ENCODE measurements around the gene FSHR.

Gene FSHR, protein sequence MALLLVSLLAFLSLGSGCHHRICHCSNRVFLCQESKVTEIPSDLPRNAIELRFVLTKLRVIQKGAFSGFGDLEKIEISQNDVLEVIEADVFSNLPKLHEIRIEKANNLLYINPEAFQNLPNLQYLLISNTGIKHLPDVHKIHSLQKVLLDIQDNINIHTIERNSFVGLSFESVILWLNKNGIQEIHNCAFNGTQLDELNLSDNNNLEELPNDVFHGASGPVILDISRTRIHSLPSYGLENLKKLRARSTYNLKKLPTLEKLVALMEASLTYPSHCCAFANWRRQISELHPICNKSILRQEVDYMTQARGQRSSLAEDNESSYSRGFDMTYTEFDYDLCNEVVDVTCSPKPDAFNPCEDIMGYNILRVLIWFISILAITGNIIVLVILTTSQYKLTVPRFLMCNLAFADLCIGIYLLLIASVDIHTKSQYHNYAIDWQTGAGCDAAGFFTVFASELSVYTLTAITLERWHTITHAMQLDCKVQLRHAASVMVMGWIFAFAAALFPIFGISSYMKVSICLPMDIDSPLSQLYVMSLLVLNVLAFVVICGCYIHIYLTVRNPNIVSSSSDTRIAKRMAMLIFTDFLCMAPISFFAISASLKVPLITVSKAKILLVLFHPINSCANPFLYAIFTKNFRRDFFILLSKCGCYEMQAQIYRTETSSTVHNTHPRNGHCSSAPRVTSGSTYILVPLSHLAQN

GRCh38 chr2:49154140-49154539 is at the start of gene FSHR:
TSS of gene FSHR (minus strand) at chr2:49154515. CDS start at chr2:49154417, 98 bp downstream.
- no peak for DNase-seq (ENCODE audit: low read depth)

- DNase-seq (ENCODE audit: low read depth) = no peak
These were observed 45.0 kb upstream of the FSHR start for GRCh38 chr2:49199266-49199665.

DNA sequence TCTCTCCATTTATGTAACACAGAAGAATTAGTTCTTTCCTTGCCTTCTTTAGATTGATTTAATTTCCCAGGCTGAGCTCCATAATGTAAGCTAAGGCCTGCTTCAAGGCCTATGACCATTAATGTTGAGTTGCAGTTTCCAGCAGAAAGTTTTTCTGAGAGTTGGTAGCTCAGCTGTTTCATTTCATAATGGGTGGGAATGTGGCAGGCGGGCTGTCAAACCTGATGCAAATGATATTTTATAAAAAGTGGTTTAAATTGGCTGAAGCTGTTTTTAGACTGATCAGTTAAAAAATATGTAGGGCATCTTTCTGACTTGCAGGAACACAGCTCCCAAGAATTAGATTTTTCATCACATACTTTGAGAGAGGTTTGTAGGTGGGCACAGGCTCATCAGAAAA is 40.4 kb upstream of the FSHR start:
- no peak for DNase-seq (ENCODE audit: low read depth)

- DNase-seq (ENCODE audit: low read depth) = no peak
These were observed 37.7 kb upstream of the FSHR start for GRCh38 chr2:49192036-49192435.

GRCh38 chr2:49189512-49190225 is 35.4 kb upstream of the FSHR start:
- no peak for DNase-seq (ENCODE audit: low read depth)

DNA sequence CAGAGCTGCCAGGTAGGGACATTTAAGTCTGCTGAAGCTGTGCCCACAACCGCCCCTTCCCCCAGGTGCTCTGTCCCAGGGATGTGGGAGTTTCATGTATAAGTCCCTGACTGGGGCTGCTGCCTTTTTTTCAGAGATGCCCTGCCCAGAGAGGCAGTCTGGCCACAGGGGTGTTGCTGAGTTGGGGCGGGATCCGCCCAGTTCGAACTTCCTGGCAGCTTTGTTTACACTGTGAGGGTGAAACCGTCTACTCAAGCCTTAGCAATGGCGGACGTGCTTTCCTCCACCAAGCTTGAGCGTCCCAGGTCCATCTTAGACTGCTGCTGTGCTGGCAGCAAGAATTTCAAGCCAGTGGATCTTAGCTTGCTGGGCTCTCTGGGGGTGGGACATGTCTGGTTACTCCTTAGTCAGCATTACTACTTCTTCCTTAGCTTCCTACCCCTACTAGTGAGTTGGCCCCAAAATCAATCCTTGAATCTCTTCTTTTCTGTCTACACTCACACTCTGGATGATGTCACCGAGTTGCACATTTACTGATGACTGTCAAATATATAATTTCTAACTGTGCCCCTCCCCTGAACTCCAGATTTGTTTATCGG is 31.8 kb upstream of the FSHR start:
- no peak for DNase-seq (ENCODE audit: low read depth)

GRCh38 chr2:49178656-49179055 is 24.3 kb upstream of the FSHR start:
- no peak for DNase-seq (ENCODE audit: low read depth)

- no peak for DNase-seq (ENCODE audit: low read depth)
These were observed 22.9 kb upstream of the FSHR start for GRCh38 chr2:49177194-49177593.

GRCh38 chr2:49175831-49176230 is 21.5 kb upstream of the FSHR start:
- DNase-seq (ENCODE audit: low read depth) = no peak

GRCh38 chr2:49174750-49175149 is 20.4 kb upstream of the FSHR start:
- DNase-seq (ENCODE audit: low read depth) = no peak

DNA sequence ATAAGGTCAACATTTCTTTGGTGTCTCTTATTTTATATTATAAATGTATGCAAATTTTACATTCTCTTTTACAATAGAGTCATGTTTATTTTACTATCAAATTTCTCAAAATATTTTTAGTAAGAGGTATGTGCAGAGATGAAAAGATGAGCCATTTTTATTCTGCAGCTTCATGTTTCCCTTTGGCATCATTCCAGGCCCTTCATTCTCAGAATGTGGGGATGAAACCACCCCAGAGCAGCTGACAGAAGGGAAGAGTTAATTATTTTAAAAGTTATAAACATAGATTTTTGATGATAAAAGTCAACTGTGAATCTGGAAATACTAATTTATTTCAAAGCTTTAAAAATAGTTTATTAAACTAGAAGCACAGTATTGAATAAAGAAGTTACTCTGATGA is 12.8 kb upstream of the FSHR start:
- no peak for DNase-seq (ENCODE audit: low read depth)

DNA sequence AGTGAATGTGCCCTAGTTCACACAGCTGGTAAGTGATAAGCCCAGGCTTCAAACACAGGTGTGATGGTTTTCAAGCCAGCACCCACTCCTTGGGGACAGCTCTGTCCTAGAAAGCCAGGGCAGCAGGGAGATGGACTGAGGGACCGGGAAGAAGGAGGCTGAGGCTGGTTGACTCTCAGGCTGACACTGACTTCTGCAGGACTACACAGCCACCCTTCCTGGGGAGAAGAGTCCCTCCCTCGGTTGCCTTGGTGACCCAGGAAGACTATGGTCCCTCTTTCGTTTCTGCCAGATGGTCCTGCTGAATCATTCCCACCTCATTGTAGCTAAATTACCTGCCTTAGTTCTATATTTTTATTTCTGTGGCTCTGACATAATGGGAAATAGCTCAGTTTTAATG is 11.3 kb upstream of the FSHR start:
- no peak for DNase-seq (ENCODE audit: low read depth)

DNA sequence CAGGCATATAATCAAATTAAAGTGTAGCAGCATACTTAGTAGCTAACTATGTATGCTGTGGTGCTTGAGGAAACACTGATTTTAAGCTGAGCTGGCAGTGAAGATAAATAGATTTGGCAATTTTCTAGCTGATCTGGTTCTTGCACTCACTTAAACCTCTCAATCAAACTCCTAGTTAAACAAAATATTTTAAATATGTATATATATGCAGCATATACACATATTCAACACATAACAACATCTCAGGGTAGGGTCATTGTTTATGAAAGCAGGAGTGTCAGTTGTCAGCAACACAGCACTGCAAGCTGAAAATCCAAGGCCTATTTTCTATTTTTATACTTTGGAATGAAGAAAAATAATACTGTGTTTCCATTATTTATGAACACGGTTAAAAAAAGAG is 10.4 kb upstream of the FSHR start:
- no peak for DNase-seq (ENCODE audit: low read depth)

DNA sequence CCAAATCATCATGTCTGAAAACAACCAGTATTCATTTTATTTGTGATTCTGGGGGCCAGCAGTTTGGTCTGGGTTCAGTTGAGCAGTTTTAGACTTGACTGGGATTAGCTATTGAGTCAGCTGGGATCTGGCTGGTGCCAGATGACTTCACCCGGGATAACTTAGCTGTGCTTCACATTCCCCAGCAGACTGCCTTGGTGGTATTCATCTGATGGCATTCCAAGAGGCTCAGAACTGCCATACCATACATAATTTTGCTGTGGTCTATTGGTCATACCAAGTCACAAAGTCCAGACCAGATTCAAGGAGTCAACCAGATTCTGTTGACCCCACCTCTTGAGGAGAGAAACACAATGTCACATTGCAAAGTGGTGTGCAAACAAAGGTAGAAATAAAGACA is 7.8 kb upstream of the FSHR start:
- DNase-seq (ENCODE audit: low read depth) = no peak

DNA sequence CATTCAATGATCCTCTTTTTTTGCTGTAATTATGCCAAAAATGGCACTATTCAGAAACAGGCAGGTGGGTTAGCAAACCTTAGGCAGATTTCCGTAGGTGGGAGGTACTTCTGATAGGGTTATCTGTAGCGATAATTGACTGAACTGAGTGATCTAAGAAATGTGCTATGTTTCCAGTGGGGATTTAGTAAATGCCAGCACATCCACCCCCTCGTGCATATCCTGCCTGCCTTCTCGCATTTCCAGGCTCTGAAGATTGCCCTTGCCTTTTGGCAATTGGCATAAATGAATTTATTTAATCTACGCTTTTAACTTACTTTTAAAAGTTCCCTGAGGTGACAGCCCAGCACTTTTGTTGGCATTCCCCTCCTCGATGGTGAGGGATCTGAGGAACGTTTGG is 576 bp upstream of the FSHR start:
- no peak for DNase-seq (ENCODE audit: low read depth)

DNA sequence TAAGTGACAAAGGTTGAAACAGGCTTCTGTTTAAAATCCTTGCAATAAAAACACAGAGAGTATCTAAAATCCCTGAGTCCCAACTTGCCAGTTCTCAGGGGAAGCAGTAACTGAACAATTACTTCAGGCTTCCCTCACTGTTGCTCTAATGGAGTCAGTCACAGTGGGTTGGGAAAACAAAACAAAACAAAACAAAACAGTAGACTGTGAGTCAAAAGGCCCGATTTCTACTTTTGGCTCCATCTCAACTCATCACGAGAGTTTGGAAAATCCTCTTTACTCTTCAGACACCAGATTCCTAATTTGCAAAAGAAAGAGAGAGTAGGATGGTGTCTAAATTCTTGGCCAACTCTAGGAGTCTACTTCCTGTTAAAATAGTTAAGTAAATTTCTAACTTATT is 1.1 kb downstream of the FSHR start:
- DNase-seq (ENCODE audit: low read depth) = no peak

GRCh38 chr2:49152824-49153223 is 1.5 kb downstream of the FSHR start:
- DNase-seq (ENCODE audit: low read depth) = no peak

DNA sequence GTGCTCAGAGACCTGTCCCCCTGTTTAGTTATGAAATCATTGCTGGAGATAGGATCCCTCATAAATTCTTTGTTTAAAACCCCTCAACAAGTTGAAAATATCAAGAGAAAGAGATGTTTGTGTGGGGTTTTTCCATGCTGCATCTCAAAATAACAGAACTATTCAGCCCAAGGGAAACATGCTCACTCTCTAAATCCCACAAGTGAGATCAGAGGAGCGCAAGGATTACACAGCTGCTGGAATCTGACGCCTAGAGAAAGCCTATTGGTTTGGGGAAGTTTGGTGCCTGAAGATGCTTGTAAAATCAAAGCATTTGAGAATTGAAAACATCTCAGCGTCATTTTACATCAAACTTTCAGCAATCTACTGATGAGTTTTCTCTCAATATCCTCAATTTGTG is 7.9 kb downstream of the FSHR start:
- DNase-seq (ENCODE audit: low read depth) = no peak

- no peak for DNase-seq (ENCODE audit: low read depth)
These were observed 22.5 kb downstream of the FSHR start for GRCh38 chr2:49131801-49132200.

- no peak for DNase-seq (ENCODE audit: low read depth)
These were observed 25.3 kb downstream of the FSHR start for GRCh38 chr2:49129034-49129433.

- DNase-seq (ENCODE audit: low read depth) = no peak
These were observed 30.7 kb downstream of the FSHR start for GRCh38 chr2:49123600-49123999.

GRCh38 chr2:49122107-49122506 is 32.2 kb downstream of the FSHR start:
- no peak for DNase-seq (ENCODE audit: low read depth)

DNA sequence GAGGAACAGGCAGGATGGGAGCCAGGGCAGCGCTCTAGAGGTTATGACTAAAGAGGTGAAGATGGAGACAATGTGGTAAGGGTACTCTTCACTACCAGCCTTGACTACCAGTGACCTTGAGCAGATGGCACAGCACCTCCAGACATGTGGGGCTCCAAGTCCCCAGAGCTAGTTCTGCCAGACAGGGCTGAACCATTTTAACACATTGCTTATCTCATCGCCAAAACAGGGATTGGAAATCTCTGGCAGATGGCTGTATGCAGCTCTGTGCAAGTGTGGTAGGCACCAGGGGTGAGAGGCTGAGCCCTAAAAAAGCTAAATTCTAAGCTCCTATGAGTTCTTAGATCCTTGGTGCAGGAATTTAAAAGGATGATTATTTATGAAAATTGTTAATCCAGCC is 41.3 kb downstream of the FSHR start:
- no peak for DNase-seq (ENCODE audit: low read depth)

All from fibroblast of gingiva (primary cell).